ENCODE measurements around the gene CNPY4.

Gene CNPY4

DNA sequence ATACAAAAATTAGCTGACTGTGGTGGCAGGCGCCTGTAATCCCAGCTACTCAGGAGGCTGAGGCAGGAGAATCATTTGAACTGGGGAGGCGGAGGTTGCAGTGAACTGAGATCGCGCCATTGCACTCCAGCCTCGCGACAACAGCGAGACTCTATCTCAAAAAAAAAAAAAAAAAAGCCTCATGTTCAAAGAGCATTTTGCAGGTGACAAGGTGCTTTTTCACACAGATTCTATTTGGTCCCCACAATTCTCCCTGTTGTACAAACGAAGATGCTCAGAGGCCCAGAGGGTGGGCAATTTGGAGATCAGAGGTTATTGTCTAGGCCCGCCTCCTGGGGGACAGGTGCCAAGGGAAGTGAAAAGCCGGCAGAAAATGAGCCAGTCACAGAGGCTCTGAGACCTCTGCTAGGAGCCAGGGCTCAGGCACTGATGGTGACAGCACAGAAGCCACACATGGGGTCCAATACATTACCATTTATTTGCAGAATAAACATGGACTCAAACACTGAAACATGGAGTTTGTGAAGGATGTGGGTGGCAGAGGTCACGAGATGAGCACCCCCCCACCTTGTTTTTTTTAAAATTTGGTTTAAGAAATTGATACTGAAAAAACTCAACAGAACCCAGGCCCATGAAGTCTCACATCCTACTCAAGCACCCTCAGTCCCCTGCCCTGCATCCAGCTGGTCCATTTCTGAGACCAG is 49.9 kb downstream of the CNPY4 start:
- H3K27me3 ChIP-seq (ENCODE audit: control insufficient read depth in 1 of 2, insufficient read depth in 1 of 2, low read length in 2 of 2), result peaks cover 31 to 44% of the 10 kb centered on the region in 2 experiments
- 96% methylated on average over 9 of the region's 11 CpGs for WGBS

DNA sequence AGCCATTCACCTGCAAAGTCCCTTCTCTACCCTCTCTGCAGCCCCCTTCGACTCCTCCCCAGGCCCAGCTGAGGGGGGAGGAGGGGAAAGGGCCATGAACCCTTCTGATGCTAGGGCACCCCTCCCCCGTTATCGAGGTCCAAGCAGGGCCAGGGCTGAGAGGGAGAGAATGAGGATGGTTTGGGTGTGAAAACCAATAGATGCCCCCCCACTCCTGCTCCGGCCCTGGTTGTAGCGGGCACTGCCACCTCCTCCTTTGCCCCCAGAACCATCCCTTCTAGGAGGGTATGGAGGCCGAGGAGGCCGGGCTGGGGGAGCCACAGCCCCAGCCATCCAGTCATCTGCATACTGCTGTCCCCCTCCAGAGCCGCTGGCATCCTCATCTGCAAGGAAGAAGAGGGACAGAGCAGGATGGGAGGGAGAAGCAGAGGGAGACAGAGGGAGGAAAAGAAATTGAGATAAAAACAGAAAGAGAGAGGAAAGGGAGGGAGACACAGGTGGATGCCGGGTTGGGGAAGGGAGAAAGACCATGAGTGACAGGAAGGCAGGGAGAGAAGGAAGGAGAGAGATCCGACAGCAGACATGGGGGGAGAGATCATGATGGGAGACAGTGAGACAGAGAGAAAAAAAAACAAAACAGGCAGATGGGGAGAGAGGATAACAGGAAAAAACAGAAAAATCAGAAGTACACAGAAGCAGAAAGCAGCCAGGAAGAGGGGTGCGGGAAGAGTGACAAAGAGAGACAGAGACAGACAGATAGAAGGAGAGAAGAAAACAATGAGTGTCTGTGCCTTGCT is 50.9 kb downstream of the CNPY4 start:
- H3K36me3 ChIP-seq (ENCODE audit: control insufficient read depth in 1 of 2, insufficient read depth in 2 of 2, low read depth in 1 of 2, low read length in 2 of 2), result peaks cover 0 to 11% of the 10 kb centered on the region in 2 experiments

More for the DNA sequence above, 49.9 kb downstream of the CNPY4 start:
- H2AK5ac ChIP-seq (ENCODE audit: low read length, severe bottlenecking), result no peak overlapping the region
- no peak overlapping the region for H2BK5ac ChIP-seq (ENCODE audit: low read depth, low read length, poor library complexity, severe bottlenecking)
- H2AFZ ChIP-seq (ENCODE audit: low read depth, low read length), result no peak overlapping the region
- no peak overlapping the region for H2BK120ac ChIP-seq (ENCODE audit: low read depth, low read length)
- H3K9ac ChIP-seq (ENCODE audit: low read length), result no peak overlapping the region
- no peak overlapping the region for H4K91ac ChIP-seq (ENCODE audit: low read length)
- no peak overlapping the region for H2BK12ac ChIP-seq (ENCODE audit: low read length in 2 of 2)
- no peak overlapping the region for H3K23ac ChIP-seq (ENCODE audit: low read length in 2 of 2)
- H3K14ac ChIP-seq (ENCODE audit: low read length in 2 of 2), result no peak overlapping the region
- H3K79me1 ChIP-seq (replicated peaks; ENCODE audit: low read length, poor library complexity, severe bottlenecking), result no peaks in the 10 kb centered on the region
- no peak for DNase-seq
- H3K27ac ChIP-seq (ENCODE audit: low read length, poor library complexity, severe bottlenecking), result no peak overlapping the region
- H2BK15ac ChIP-seq (ENCODE audit: low read depth, poor library complexity, severe bottlenecking), result no peak overlapping the region
- no peak overlapping the region for H3K4ac ChIP-seq (ENCODE audit: low read depth in 1 of 2, low read length in 2 of 2)
- H4K8ac ChIP-seq (ENCODE audit: low read length), result no peak overlapping the region
- H3K4me2 ChIP-seq (ENCODE audit: low read length, poor library complexity, severe bottlenecking), result no peak overlapping the region
- no peak overlapping the region for H3K18ac ChIP-seq (ENCODE audit: low read depth in 1 of 2, low read length in 2 of 2)
- no peaks in the 10 kb centered on the region for H3K9me3 ChIP-seq (ENCODE audit: control insufficient read depth, low read length)
- H3K4me3 ChIP-seq (ENCODE audit: insufficient read depth in 1 of 2, low read depth in 1 of 2, low read length in 2 of 2), result no peak overlapping the region
- H3K36me3 ChIP-seq (ENCODE audit: control insufficient read depth in 1 of 2, insufficient read depth in 2 of 2, low read depth in 1 of 2, low read length in 2 of 2), result peaks cover 0 to 6% of the 10 kb centered on the region in 2 experiments
- H3K4me1 ChIP-seq (ENCODE audit: control insufficient read depth, insufficient read depth, low read depth, low read length), result peaks cover 26% of the 10 kb centered on the region

DNA sequence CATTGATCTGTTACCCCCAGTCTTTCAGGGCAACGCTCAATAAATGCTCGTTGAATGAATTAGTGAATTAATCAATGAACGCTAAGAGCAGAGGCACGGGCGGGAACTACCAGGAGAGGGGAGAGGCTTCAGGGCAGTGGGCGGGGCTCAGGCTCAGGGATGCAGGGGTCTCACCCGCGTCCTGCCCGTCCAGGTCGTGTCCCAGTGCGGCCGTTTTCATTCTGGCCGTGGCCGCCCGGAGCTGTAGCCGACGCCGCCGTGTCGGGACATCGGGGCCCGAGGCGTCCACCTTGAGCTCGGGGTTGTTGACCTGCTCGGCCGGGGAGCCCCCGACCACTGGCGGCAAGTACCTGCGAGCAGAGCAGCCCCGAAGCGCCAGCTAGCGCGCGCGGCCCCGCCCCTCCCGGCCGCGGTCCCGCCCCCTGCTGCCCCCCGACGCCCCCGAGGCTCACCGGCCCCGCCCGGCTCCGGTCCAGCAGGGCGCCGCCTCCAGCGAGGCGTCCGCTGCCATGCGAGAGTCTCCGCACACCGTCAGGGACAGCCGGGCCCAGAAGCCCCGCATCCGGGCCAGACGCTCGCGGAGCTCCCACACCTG is 51.8 kb downstream of the CNPY4 start:
- no peaks in the 10 kb centered on the region for H3K9me3 ChIP-seq (ENCODE audit: control insufficient read depth, low read length)
- no peak overlapping the region for H4K8ac ChIP-seq (ENCODE audit: low read length)
- WGBS, result 24% methylated on average over 19 of the region's 61 CpGs
- DNase-seq, result no peak
- peaks cover 36 to 39% of the 10 kb centered on the region in 2 experiments for H3K27me3 ChIP-seq (ENCODE audit: control insufficient read depth in 1 of 2, insufficient read depth in 1 of 2, low read length in 2 of 2)
- peaks cover 27% of the 10 kb centered on the region for H3K4me1 ChIP-seq (ENCODE audit: control insufficient read depth, insufficient read depth, low read depth, low read length)
- no peak overlapping the region for H2AFZ ChIP-seq (ENCODE audit: low read depth, low read length)
- H4K91ac ChIP-seq (ENCODE audit: low read length), result no peak overlapping the region
- H2AK5ac ChIP-seq (ENCODE audit: low read length, severe bottlenecking), result no peak overlapping the region
- no peak overlapping the region for H3K23ac ChIP-seq (ENCODE audit: low read length in 2 of 2)
- H3K79me1 ChIP-seq (replicated peaks; ENCODE audit: low read length, poor library complexity, severe bottlenecking), result peaks cover 4% of the 10 kb centered on the region
- H3K9ac ChIP-seq (ENCODE audit: low read length), result no peak overlapping the region
- peak overlapping the region; percentile 26 to 45 for H3K4me3 ChIP-seq (ENCODE audit: insufficient read depth in 1 of 2, low read depth in 1 of 2, low read length in 2 of 2)
- H3K36me3 ChIP-seq (ENCODE audit: control insufficient read depth in 1 of 2, insufficient read depth in 2 of 2, low read depth in 1 of 2, low read length in 2 of 2), result peaks cover 0 to 16% of the 10 kb centered on the region in 2 experiments
- H2BK15ac ChIP-seq (ENCODE audit: low read depth, poor library complexity, severe bottlenecking), result no peak overlapping the region
- H3K27ac ChIP-seq (ENCODE audit: low read length, poor library complexity, severe bottlenecking), result no peak overlapping the region
- no peak overlapping the region for H3K4ac ChIP-seq (ENCODE audit: low read depth in 1 of 2, low read length in 2 of 2)
- no peak overlapping the region for H2BK5ac ChIP-seq (ENCODE audit: low read depth, low read length, poor library complexity, severe bottlenecking)
- H3K18ac ChIP-seq (ENCODE audit: low read depth in 1 of 2, low read length in 2 of 2), result no peak overlapping the region
- no peak overlapping the region for H2BK120ac ChIP-seq (ENCODE audit: low read depth, low read length)
- no peak overlapping the region for H3K14ac ChIP-seq (ENCODE audit: low read length in 2 of 2)
- H2BK12ac ChIP-seq (ENCODE audit: low read length in 2 of 2), result no peak overlapping the region
- peak overlapping the region; percentile 62 for H3K4me2 ChIP-seq (ENCODE audit: low read length, poor library complexity, severe bottlenecking)

More for the DNA sequence above, 50.9 kb downstream of the CNPY4 start:
- Histone ChIP-seq H2BK15ac (ENCODE audit: low read depth, poor library complexity, severe bottlenecking) (no peak overlapping the region), H3K9ac (ENCODE audit: low read length) (no peak overlapping the region), H3K27ac (ENCODE audit: low read length, poor library complexity, severe bottlenecking) (no peak overlapping the region), H2BK12ac (ENCODE audit: low read length in 2 of 2) (no peak overlapping the region), H2AFZ (ENCODE audit: low read depth, low read length) (no peak overlapping the region), H2BK5ac (ENCODE audit: low read depth, low read length, poor library complexity, severe bottlenecking) (no peak overlapping the region), H3K4ac (ENCODE audit: low read depth in 1 of 2, low read length in 2 of 2) (no peak overlapping the region), H3K23ac (ENCODE audit: low read length in 2 of 2) (no peak overlapping the region), H4K8ac (ENCODE audit: low read length) (peak overlapping the region; percentile 24), H3K79me1 (replicated peaks; ENCODE audit: low read length, poor library complexity, severe bottlenecking) (peaks cover under 1% of the 10 kb centered on the region), H3K27me3 (ENCODE audit: control insufficient read depth in 1 of 2, insufficient read depth in 1 of 2, low read length in 2 of 2) (peaks cover 35 to 44% of the 10 kb centered on the region in 2 experiments), H3K4me3 (ENCODE audit: insufficient read depth in 1 of 2, low read depth in 1 of 2, low read length in 2 of 2) (no peak overlapping the region), H4K91ac (ENCODE audit: low read length) (no peak overlapping the region), H2BK120ac (ENCODE audit: low read depth, low read length) (no peak overlapping the region), H3K14ac (ENCODE audit: low read length in 2 of 2) (no peak overlapping the region), H3K4me2 (ENCODE audit: low read length, poor library complexity, severe bottlenecking) (no peak overlapping the region), H3K4me1 (ENCODE audit: control insufficient read depth, insufficient read depth, low read depth, low read length) (peaks cover 26% of the 10 kb centered on the region), H3K9me3 (ENCODE audit: control insufficient read depth, low read length) (no peaks in the 10 kb centered on the region), H3K18ac (ENCODE audit: low read depth in 1 of 2, low read length in 2 of 2) (no peak overlapping the region), H2AK5ac (ENCODE audit: low read length, severe bottlenecking) (no peak overlapping the region)
- DNase-seq, result no peak
- WGBS, result 82% methylated on average over 8 of the region's 11 CpGs

DNA sequence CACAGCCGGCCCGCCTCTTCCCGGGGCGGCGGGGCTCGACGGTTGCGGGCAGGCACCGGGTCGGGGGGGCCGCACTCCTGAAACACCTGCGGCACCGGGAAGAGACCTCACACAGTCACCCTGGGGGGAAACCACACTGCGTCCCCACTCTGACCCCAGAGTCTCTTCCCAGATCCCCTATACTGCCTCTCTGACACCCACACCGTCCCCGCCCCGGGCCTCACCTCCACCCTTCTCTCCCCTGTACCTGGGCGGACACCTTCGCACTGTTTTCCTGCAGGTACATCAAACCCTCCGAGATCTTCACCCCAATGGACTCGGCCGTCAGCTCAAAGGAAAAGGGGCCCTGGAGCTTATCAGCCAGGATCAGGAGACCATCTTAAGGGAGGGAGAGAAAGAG is 52.4 kb downstream of the CNPY4 start:
- Histone ChIP-seq H2AK5ac (ENCODE audit: low read length, severe bottlenecking) (no peak overlapping the region), H2BK15ac (ENCODE audit: low read depth, poor library complexity, severe bottlenecking) (peak overlapping the region; percentile 16), H3K14ac (ENCODE audit: low read length in 2 of 2) (no peak overlapping the region), H2AFZ (ENCODE audit: low read depth, low read length) (no peak overlapping the region), H3K18ac (ENCODE audit: low read depth in 1 of 2, low read length in 2 of 2) (no peak overlapping the region), H3K4me3 (ENCODE audit: insufficient read depth in 1 of 2, low read depth in 1 of 2, low read length in 2 of 2) (peak overlapping the region in 1 of 2 experiments; percentile 45), H3K9me3 (ENCODE audit: control insufficient read depth, low read length) (no peaks in the 10 kb centered on the region), H2BK5ac (ENCODE audit: low read depth, low read length, poor library complexity, severe bottlenecking) (no peak overlapping the region), H3K4me1 (ENCODE audit: control insufficient read depth, insufficient read depth, low read depth, low read length) (peaks cover 29% of the 10 kb centered on the region), H2BK120ac (ENCODE audit: low read depth, low read length) (no peak overlapping the region), H2BK12ac (ENCODE audit: low read length in 2 of 2) (no peak overlapping the region), H3K27me3 (ENCODE audit: control insufficient read depth in 1 of 2, insufficient read depth in 1 of 2, low read length in 2 of 2) (peaks cover 30 to 39% of the 10 kb centered on the region in 2 experiments), H4K8ac (ENCODE audit: low read length) (peak overlapping the region; percentile 24), H3K4me2 (ENCODE audit: low read length, poor library complexity, severe bottlenecking) (no peak overlapping the region), H3K36me3 (ENCODE audit: control insufficient read depth in 1 of 2, insufficient read depth in 2 of 2, low read depth in 1 of 2, low read length in 2 of 2) (peaks cover 0 to 16% of the 10 kb centered on the region in 2 experiments), H3K4ac (ENCODE audit: low read depth in 1 of 2, low read length in 2 of 2) (no peak overlapping the region), H3K23ac (ENCODE audit: low read length in 2 of 2) (no peak overlapping the region), H3K27ac (ENCODE audit: low read length, poor library complexity, severe bottlenecking) (no peak overlapping the region), H4K91ac (ENCODE audit: low read length) (no peak overlapping the region), H3K79me1 (replicated peaks; ENCODE audit: low read length, poor library complexity, severe bottlenecking) (peaks cover 4% of the 10 kb centered on the region), H3K9ac (ENCODE audit: low read length) (no peak overlapping the region)
- no peak for DNase-seq
- WGBS, result 51% methylated on average over 13 of the region's 22 CpGs
